Left lung (tissue), 10 donors: ENCODE results near the gene SPOP. TPM values are rescaled to one million over a fixed set of nuclear protein-coding genes. Genes with fewer than 3 reads are reported as not detected.
A peak's percentile ranks its signal among the peaks of the same experiment; 100 is the strongest.

Experiments
- ATAC-seq: fragments of 200-7000 bp; cut with Tn5 transposase; one replicate; pipeline ENCODE4 v1.9.1; 2020; ENCODE audit warnings: moderate library complexity
- DNase-seq, 4 donors: peaks; one replicate each; pipeline ENCODE4 v3.0.0-alpha.2; 2013 to 2020
- H3K27ac ChIP-seq, 2 donors: fragments of 200-600 bp; sonication (generic) in 1 of 2; one replicate each; pipeline versions ENCODE4 v1.5.0 to v1.8.0; 2020 to 2021
- H3K27me3 ChIP-seq, 2 donors: fragments of 200-600 bp; sonication (generic) in 1 of 2; one replicate each; pipeline versions ENCODE4 v1.5.0 to v1.8.0; 2020 to 2021
- H3K36me3 ChIP-seq, 2 donors: fragments of 200-600 bp; sonication (generic) in 1 of 2; one replicate each; pipeline versions ENCODE4 v1.5.0 to v1.8.0; 2020 to 2021
- H3K4me1 ChIP-seq, 2 donors: fragments of 200-600 bp; one replicate each; pipeline ENCODE4 v1.8.0; 2021
- H3K4me3 ChIP-seq, 2 donors: fragments of 200-600 bp; sonication (generic) in 1 of 2; one replicate each; pipeline versions ENCODE4 v1.5.0 to v1.8.0; 2020 to 2021; ENCODE audit warnings: mild to moderate bottlenecking in 1 of 2
- H3K9me3 ChIP-seq, 2 donors: fragments of 200-600 bp; sonication (generic) in 1 of 2; one replicate each; pipeline versions ENCODE4 v1.5.0 to v1.8.0; 2020 to 2021
- CTCF ChIP-seq, 2 donors: fragments of 200-600 bp; sonication (generic) in 1 of 2; IDR thresholded peaks; one replicate each; pipeline versions ENCODE4 v1.5.0 to v1.8.0; 2021; ENCODE audit warnings: antibody characterized with exemption in 2 of 2
- intact Hi-C, 2 donors: fragments of 100-400 bp; cut with DNase I; formaldehyde crosslinking; loops; one replicate each; pipeline versions ENCODE4 v1.11.2 to v1.14.2; 2022
- polyA plus RNA-seq, 6 donors: library from polyadenylated mRNA; unstranded; fragments of 120-200 nt; gene quantifications; one replicate each; pipeline ENCODE4 v1.2.1, GENCODE V29; 2013; ENCODE audit not compliant: insufficient read length in 6 of 6
- total RNA-seq, 2 donors: library from RNA; stranded (reverse); fragmentation: NEBNext Ultra II Directional; extraction: Animal tissue kit (Norgen Biotek cat#: 25700); gene quantifications; one replicate each; pipeline ENCODE4 v1.2.1, GENCODE V29; 2021
- donor health status: DM: no; HTN: yes; CAD: no.
- donor health status: DM: no; HTN: no; CAD: no.

Gene SPOP
- total and polyA plus RNA-seq, 8 donors, result 68.7 to 89.6 (median 79.1) TPM

DNA sequence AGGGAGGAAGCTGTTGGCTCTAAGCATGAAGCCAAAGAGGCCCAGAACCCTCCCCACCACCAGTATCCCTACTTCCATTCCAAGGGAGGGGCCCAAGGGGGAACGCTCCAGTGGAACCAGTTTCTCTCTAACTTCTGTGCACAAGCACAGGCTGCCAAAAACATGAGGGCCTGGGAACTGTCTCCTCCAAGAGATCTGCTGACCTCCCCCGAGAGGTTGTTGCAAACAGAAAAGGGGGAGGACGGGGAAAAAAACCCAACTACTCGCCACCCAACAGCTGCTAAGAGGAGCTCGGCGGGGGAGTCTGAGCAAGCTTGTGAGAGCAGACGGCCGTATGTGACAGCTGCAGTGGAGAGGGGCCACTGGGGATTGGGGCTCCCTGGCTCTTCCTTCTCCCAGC, 45.5 kb upstream of the SPOP start:
- Histone ChIP-seq H3K4me3 (no peak overlapping the region), H3K4me1 (peaks cover 0 to 16% of the 10 kb centered on the region in 2 donors), H3K9me3 (no peaks in the 10 kb centered on the region), H3K27me3 (no peaks in the 10 kb centered on the region), H3K27ac (peak overlapping the region in 1 of 2 donors; percentile 28), H3K36me3 (peaks cover 0 to 44% of the 10 kb centered on the region in 2 donors)
- ATAC-seq (peak; percentile 12), DNase-seq (peak in 2 of 4 donors; percentile 59 to 81)
- TF ChIP-seq CTCF (IDR thresholded peaks at IDR 0.05), result no peak
- intact Hi-C loops, result no loop called here

- Histone ChIP-seq H3K9me3 (no peaks in the 10 kb centered on the region), H3K27me3 (no peaks in the 10 kb centered on the region), H3K4me3 (no peak overlapping the region), H3K27ac (no peak overlapping the region), H3K4me1 (peaks cover 0 to 6% of the 10 kb centered on the region in 2 donors), H3K36me3 (peaks cover 0 to 58% of the 10 kb centered on the region in 2 donors)
- intact Hi-C loops, result no loop called here
- no peak for TF ChIP-seq CTCF (IDR thresholded peaks at IDR 0.05)
- DNase-seq (no peak), ATAC-seq (no peak)
Measured at GRCh38 chr17:49722066-49722465, 44.2 kb upstream of the SPOP start.

DNA sequence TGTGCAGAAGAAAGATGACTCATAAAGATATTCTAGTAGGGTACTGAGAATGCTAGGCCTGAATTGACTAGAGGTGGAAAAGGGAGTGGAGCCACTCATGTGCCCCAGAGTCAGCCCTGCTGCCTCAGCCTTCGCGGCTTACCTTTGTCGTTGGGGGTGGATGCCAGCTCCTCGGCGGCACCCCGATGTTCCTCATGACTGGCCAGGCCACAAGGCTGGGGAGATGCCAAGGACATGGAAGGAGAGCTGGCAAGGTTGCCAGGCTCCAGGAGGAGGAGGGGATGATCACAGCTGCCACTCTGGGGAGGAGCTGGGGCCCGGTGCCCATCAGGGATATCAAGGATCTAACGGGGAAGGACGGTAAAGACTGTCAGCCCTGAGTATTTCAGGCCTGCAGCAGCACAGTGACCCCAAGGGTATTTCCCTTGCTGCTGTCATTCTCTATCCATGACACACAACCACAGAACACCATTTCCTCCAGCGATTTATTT, 39.5 kb upstream of the SPOP start:
- Histone ChIP-seq H3K4me1 (peaks cover 0 to 7% of the 10 kb centered on the region in 2 donors), H3K9me3 (no peaks in the 10 kb centered on the region), H3K36me3 (peaks cover 0 to 90% of the 10 kb centered on the region in 2 donors), H3K4me3 (no peak overlapping the region), H3K27ac (no peak overlapping the region), H3K27me3 (no peaks in the 10 kb centered on the region)
- intact Hi-C loops, result no loop called here
- ATAC-seq, result no peak
- TF ChIP-seq CTCF (IDR thresholded peaks at IDR 0.05), result no peak
- no peak for DNase-seq

DNA sequence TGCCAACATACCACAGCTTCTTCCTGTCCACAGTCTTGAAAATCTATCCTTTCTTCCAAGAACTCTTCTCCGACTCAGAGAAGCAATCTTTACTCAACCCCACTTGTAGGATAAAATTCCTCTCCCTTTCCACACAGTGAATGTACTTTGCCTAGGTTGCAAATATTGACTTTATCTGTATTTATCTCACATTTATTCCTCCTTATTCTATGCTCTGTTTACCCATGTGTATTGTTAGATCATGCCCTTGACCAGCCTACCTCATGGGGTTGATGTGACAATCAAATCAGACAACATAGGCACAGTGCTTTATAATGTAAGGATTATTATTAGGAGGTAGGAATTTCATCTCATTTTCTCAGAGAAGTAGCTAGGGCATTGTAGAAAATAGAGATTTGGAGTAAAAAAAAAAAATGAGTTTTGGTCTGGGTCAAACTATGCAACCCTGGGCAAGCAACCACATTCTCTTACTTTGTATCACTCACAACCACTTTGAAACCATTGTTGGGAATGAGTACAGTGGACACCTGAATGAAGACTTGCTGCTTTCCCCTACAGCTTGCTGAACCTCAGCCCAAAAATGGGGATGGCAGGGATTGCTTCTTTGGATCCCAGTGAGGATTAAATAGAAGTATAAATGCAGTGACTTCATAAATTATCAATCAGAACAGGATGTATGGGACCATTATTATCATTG, 38.9 kb upstream of the SPOP start:
- Histone ChIP-seq H3K9me3 (no peaks in the 10 kb centered on the region), H3K4me3 (no peak overlapping the region), H3K36me3 (peaks cover 0 to 87% of the 10 kb centered on the region in 2 donors), H3K4me1 (peaks cover 0 to 7% of the 10 kb centered on the region in 2 donors), H3K27ac (peak overlapping the region in 1 of 2 donors; percentile 60), H3K27me3 (no peaks in the 10 kb centered on the region)
- ATAC-seq, result peak; percentile 34
- DNase-seq, result no peak
- intact Hi-C loops, result no loop called here
- no peak for TF ChIP-seq CTCF (IDR thresholded peaks at IDR 0.05)

DNA sequence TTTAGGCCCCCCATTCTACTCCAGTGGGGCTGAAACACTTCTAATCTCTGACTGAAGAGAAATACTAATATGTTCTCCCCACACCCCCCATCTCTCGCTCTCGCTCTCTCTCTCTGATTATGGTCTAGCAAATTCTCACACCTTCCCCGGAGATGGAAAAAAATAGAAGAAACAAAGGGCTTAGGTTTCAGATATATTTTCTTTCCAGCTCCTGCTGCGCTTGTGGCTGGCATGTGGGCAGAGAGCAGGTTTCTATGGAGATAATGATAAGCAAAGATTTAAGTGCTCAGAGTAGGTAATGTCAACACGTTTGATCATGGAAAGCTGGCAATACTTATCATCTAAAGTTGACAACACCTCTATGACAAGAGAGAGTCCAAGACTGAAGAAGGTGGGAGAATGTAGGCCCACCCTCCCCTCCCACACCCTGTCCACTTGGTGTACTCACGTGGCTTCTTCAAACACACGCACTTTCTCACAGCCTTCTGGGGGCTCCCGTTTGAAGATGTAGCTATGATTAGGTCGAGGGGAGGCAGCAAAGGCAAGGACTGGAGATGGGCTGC, 37.9 kb upstream of the SPOP start:
- TF ChIP-seq CTCF (IDR thresholded peaks at IDR 0.05), result no peak
- H3K9me3 ChIP-seq, result no peaks in the 10 kb centered on the region
- H3K4me3 ChIP-seq, result no peak overlapping the region
- intact Hi-C loops, result no loop called here
- peak overlapping the region in 1 of 2 donors; percentile 60 for H3K27ac ChIP-seq
- ATAC-seq, result peak; percentile 67
- peaks cover 0 to 7% of the 10 kb centered on the region in 2 donors for H3K4me1 ChIP-seq
- H3K36me3 ChIP-seq, result peaks cover 0 to 87% of the 10 kb centered on the region in 2 donors
- peak in 1 of 4 donors; percentile 42 for DNase-seq
- H3K27me3 ChIP-seq, result no peaks in the 10 kb centered on the region
